Testis (tissue), 3 donors: ENCODE data around the gene PHAF1. TPM values are rescaled to one million over a fixed set of nuclear protein-coding genes. Genes with fewer than 3 reads are reported as not detected.
"Not testable (repeated sequence)": the region's sequence is repeated elsewhere in the genome, so short reads cannot be mapped to it uniquely, and the experiment has no call there.

Experiments
- DNase-seq: peaks from one replicate; pipeline ENCODE4 v3.0.0-alpha.2; 2019
- H3K27ac ChIP-seq, 2 donors: fragments of 200-600 bp; sonication (generic); one replicate each; pipeline ENCODE4 v1.5.1; 2019
- H3K27me3 ChIP-seq: fragments of 200-600 bp; sonication (generic); one replicate; pipeline ENCODE4 v1.5.1; 2019
- H3K36me3 ChIP-seq: fragments of 200-600 bp; sonication (generic); one replicate; pipeline ENCODE4 v1.5.1; 2017; ENCODE audit warnings: low read depth; ENCODE audit errors: missing control alignments
- H3K4me1 ChIP-seq: fragments of 200-600 bp; sonication (generic); one replicate; pipeline ENCODE4 v1.5.1; 2019
- H3K4me3 ChIP-seq, 2 donors: fragments of 200-600 bp; sonication (generic); one replicate each; pipeline ENCODE4 v1.5.1; 2017 to 2019
- H3K9me3 ChIP-seq: fragments of 200-600 bp; sonication (generic); one replicate; pipeline ENCODE4 v1.5.1; 2017
- POLR2A ChIP-seq: fragments of 450-650 bp; IDR thresholded peaks from one replicate; pipeline ENCODE4 v1.6.1; 2017; ENCODE audit warnings: antibody characterized with exemption, mild to moderate bottlenecking, moderate library complexity
- WGBS, 2 donors: methylation state at CpG; one replicate each; pipeline ENCODE4 v1.1.5; 2018; 5-methylcytosine and 5-hydroxymethylcytosine counted together
- intact Hi-C: fragments of 100-400 bp; cut with DNase I; formaldehyde crosslinking; loops from one replicate; pipeline ENCODE4 v1.15.1; 2023; ENCODE audit warnings: low total_unique reads
- polyA plus RNA-seq: library from polyadenylated mRNA; stranded (reverse); fragments of 350-450 nt; fragmentation: Illumina TruSeq; extraction: RNeasy Lipid Tissue Mini Kit (QIAGEN cat#74804); gene quantifications from one replicate; pipeline ENCODE4 v1.2.3, GENCODE V29; 2014; ENCODE audit warnings: low read depth, low replicate concordance; ENCODE audit not compliant: insufficient read depth
- total RNA-seq, 2 donors: library from RNA; depleted of rRNA; stranded (reverse); fragments of >200 nt; gene quantifications; one replicate each; pipeline ENCODE4 v1.2.3, GENCODE V29; 2016
- TF ChIP-seq, protein P1 (sequence below), 3 experiments: fragments of 450-650 bp in 2 of 3; fragments of 200-600 bp in 1 of 3; sonication (generic) in 1 of 3; IDR thresholded peaks; one replicate each; pipeline ENCODE4 v1.5.1; 2016 to 2019; ENCODE audit warnings: antibody characterized with exemption in 3 of 3, mild to moderate bottlenecking in 2 of 3, moderate library complexity in 1 of 3

The PHAF1 gene
- total and polyA plus RNA-seq, 3 donors from 2014 or later: 31.2 to 41.6 (median 32.6) TPM

DNA sequence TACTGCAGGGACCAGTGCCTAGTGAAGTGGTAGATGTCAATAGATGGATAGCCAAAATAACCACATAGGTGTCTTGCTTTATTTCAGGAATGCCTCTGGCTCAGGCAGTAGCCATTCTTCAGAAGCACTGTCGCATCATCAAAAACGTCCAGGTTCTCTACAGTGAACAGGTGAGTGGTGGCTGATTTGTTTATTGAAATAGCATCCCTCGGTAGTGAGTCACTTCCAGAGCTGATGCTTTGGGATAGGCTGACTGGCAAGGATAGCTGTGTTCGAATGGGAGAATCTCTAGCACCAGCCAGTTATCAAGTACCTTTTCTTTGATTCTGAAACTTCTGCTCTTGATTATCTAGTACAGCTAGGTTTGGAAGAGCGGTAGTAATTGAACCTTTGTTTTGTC lies 10.3 kb downstream of the PHAF1 start:
- Histone ChIP-seq H3K4me3 (no peak overlapping the region), H3K9me3 (no peaks in the 10 kb centered on the region), H3K4me1 (no peaks in the 10 kb centered on the region), H3K27me3 (no peaks in the 10 kb centered on the region), H3K36me3 (no peaks in the 10 kb centered on the region), H3K27ac (no peak overlapping the region)
- WGBS, 2 donors: 88 to 89% methylated on average over 5 of the region's 5 CpGs
- no peak for TF ChIP-seq POLR2A
- TF ChIP-seq, protein P1, sequence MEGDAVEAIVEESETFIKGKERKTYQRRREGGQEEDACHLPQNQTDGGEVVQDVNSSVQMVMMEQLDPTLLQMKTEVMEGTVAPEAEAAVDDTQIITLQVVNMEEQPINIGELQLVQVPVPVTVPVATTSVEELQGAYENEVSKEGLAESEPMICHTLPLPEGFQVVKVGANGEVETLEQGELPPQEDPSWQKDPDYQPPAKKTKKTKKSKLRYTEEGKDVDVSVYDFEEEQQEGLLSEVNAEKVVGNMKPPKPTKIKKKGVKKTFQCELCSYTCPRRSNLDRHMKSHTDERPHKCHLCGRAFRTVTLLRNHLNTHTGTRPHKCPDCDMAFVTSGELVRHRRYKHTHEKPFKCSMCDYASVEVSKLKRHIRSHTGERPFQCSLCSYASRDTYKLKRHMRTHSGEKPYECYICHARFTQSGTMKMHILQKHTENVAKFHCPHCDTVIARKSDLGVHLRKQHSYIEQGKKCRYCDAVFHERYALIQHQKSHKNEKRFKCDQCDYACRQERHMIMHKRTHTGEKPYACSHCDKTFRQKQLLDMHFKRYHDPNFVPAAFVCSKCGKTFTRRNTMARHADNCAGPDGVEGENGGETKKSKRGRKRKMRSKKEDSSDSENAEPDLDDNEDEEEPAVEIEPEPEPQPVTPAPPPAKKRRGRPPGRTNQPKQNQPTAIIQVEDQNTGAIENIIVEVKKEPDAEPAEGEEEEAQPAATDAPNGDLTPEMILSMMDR (IDR thresholded peaks at IDR 0.05): no peak
- DNase-seq: no peak
- intact Hi-C loops: no loop called here

DNA sequence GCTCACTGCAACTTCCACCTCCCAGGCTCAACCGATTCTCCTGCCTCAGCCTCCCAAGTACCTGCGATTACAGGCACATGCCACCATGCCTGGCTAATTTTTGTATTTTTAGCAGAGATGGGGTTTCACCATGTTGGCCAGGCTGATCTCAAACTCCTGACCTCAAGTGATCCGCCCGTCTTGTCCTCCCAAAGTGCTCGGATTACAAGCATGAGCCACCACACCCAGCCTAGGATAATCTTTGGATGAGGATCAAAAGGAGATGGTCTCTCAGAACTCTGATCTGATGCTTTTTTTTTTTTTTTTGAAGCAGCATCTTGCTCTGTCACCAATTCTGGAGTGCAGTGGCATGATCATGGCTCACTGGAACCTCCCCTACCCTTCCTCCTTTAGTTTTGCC lies 13.1 kb downstream of the PHAF1 start:
- intact Hi-C loops, H3K27me3 ChIP-seq, H3K36me3 ChIP-seq, H3K4me3 ChIP-seq, H3K4me1 ChIP-seq, H3K27ac ChIP-seq, H3K9me3 ChIP-seq, DNase-seq: not testable (repeated sequence)
- 95 to 97% methylated on average over 5 of the region's 5 CpGs for WGBS, 2 donors

DNA sequence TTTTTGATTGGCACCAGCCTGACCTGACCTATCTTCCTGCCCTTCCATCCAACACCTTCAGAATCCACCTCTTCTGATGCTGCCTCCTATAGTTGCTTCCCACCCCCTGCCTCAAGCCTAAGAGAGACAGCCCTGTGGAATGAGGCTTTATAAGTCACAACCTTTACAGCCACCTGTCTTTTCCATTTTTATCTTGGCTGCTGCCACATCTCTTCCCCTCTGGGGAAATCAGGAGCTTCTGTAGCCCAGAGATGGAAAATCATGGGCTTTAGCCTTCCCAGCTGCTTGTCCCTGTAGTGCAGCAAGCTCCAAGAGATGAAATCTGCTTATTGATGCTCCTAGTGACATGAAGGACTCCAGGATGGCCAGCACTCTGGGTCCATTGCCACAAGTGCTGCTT lies 18.7 kb downstream of the PHAF1 start:
- TF ChIP-seq, protein P1 (IDR thresholded peaks at IDR 0.05): no peak
- no peak for TF ChIP-seq POLR2A
- no peak for DNase-seq
- H3K4me1 ChIP-seq: no peaks in the 10 kb centered on the region
- no peak overlapping the region for H3K4me3 ChIP-seq
- no peaks in the 10 kb centered on the region for H3K36me3 ChIP-seq
- H3K27ac ChIP-seq: no peak overlapping the region
- intact Hi-C loops: no loop called here
- H3K9me3 ChIP-seq: no peaks in the 10 kb centered on the region
- no peaks in the 10 kb centered on the region for H3K27me3 ChIP-seq

DNA sequence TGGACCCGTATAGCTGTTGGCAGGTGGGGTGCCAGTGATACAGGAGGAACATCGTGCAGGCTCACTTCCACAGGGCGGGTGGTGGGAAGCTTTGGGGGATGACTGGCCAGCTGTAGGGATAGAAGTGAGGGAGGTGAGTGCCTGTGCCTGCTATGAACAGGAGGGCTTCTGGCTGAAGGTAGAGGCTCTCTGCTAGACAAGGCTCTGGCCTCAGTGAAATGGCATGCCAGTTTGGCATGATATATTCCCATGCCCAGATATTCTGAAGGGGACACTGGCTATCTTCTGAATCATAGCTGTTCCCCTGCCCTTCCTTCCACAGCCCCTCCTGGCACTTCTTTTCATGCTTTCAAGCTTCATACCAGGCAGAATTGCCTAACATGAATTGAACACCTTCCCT lies 19.1 kb downstream of the PHAF1 start:
- 82 to 94% methylated on average over 3 of the region's 3 CpGs for WGBS, 2 donors

DNA sequence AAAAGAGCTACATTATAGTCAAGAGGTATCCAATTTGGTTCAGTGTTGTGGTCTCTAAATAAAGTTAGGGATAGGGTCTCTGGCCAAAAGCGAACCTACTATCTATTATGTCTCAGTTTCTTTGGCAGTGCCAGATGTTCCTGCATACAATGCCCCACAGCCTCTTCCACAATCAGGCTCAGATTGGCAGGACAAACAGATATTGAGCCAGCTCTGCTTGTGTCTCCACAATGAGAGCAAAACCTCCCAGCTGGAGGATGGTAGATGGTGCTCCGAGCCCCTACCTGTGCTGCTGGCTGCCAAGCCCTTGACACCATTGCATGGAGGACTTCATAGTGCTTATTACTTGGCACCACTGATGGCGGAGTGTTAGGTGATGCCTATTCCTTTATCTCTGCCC lies 19.7 kb downstream of the PHAF1 start:
- H3K36me3 ChIP-seq: no peaks in the 10 kb centered on the region
- DNase-seq: no peak
- H3K9me3 ChIP-seq: no peaks in the 10 kb centered on the region
- no peaks in the 10 kb centered on the region for H3K27me3 ChIP-seq
- H3K27ac ChIP-seq: no peak overlapping the region
- TF ChIP-seq POLR2A: no peak
- TF ChIP-seq, protein P1 (IDR thresholded peaks at IDR 0.05): no peak
- intact Hi-C loops: no loop called here
- H3K4me1 ChIP-seq: no peaks in the 10 kb centered on the region
- no peak overlapping the region for H3K4me3 ChIP-seq
- WGBS, 2 donors: 79 to 87% methylated on average over 2 to 3 of the region's 3 CpGs

More for the DNA sequence above, 19.1 kb downstream of the PHAF1 start:
- H3K9me3 ChIP-seq: no peaks in the 10 kb centered on the region
- intact Hi-C loops: no loop called here
- H3K27ac ChIP-seq: no peak overlapping the region
- TF ChIP-seq POLR2A: no peak
- TF ChIP-seq, protein P1 (IDR thresholded peaks at IDR 0.05): no peak
- H3K4me1 ChIP-seq: no peaks in the 10 kb centered on the region
- DNase-seq: no peak
- no peaks in the 10 kb centered on the region for H3K36me3 ChIP-seq
- H3K4me3 ChIP-seq: no peak overlapping the region
- no peaks in the 10 kb centered on the region for H3K27me3 ChIP-seq
